Stimulated activated CD4-positive, alpha-beta T cell treated with anti-CD3 and anti-CD28 coated beads, Interleukin-1b, Interleukin-23, amount 100 ng/mL, for 1 hour (primary cell): ENCODE data around the gene ZNF516.
"Not testable (repeated sequence)": the region's sequence is repeated elsewhere in the genome, so short reads cannot be mapped to it uniquely, and the experiment has no call there.

Experiments
- DNase-seq, 2 donors: peaks; one replicate each; pipeline ENCODE4 v3.0.0-alpha.2; 2020; ENCODE audit warnings: low read depth in 2 of 2

The ZNF516 gene, protein sequence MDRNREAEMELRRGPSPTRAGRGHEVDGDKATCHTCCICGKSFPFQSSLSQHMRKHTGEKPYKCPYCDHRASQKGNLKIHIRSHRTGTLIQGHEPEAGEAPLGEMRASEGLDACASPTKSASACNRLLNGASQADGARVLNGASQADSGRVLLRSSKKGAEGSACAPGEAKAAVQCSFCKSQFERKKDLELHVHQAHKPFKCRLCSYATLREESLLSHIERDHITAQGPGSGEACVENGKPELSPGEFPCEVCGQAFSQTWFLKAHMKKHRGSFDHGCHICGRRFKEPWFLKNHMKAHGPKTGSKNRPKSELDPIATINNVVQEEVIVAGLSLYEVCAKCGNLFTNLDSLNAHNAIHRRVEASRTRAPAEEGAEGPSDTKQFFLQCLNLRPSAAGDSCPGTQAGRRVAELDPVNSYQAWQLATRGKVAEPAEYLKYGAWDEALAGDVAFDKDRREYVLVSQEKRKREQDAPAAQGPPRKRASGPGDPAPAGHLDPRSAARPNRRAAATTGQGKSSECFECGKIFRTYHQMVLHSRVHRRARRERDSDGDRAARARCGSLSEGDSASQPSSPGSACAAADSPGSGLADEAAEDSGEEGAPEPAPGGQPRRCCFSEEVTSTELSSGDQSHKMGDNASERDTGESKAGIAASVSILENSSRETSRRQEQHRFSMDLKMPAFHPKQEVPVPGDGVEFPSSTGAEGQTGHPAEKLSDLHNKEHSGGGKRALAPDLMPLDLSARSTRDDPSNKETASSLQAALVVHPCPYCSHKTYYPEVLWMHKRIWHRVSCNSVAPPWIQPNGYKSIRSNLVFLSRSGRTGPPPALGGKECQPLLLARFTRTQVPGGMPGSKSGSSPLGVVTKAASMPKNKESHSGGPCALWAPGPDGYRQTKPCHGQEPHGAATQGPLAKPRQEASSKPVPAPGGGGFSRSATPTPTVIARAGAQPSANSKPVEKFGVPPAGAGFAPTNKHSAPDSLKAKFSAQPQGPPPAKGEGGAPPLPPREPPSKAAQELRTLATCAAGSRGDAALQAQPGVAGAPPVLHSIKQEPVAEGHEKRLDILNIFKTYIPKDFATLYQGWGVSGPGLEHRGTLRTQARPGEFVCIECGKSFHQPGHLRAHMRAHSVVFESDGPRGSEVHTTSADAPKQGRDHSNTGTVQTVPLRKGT

DNA sequence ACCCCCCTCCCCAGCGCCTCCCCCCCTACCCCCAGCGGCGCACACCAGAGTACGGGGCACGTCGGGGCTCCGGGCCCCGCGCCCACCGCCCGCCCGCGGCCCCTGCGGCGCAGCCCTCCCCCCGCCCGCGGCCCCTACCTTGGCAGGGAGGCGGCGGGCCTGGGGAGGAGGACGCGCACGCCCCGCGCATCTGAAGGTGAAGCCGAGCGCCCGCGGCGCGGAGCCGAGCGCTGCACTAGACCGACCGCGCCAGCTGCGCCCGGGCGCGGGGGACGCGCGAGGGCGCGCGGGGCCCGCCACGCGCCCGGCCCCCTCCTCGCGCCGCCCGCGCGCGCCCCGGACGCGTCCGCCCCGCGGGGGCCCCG lies at the start of gene ZNF516:
TSS of gene ZNF516 (minus strand) at position 237 of the 365 bp plus-strand sequence. CDS start 52,188 bp downstream, outside the sequence.
- DNase-seq: no peak

- DNase-seq: no peak
These were observed 43.8 kb upstream of the ZNF516 start for GRCh38 chr18:76538846-76539245.

GRCh38 chr18:76537621-76538020 lies 42.6 kb upstream of the ZNF516 start:
- no peak for DNase-seq

DNA sequence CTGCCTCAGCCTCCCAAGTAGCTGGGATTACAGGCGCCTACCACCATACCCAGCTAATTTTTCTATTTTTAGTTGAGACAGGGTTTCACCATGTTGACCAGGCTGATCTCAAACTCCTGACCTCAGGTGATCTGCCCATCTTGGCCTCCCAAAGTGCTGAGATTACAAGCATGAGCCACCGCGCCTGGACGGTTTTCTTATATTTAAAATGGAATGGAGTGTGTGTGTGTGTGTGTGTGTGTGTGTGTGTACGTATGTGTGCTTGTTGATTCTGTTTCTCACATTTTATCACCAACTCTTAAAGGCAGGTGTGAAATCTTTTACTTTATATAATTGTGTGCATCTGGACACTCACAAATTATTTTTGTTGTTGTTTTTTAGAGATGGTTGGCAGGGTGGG lies 41.6 kb upstream of the ZNF516 start:
- DNase-seq: not testable (repeated sequence)

GRCh38 chr18:76532875-76533274 lies 37.8 kb upstream of the ZNF516 start:
- DNase-seq: no peak

DNA sequence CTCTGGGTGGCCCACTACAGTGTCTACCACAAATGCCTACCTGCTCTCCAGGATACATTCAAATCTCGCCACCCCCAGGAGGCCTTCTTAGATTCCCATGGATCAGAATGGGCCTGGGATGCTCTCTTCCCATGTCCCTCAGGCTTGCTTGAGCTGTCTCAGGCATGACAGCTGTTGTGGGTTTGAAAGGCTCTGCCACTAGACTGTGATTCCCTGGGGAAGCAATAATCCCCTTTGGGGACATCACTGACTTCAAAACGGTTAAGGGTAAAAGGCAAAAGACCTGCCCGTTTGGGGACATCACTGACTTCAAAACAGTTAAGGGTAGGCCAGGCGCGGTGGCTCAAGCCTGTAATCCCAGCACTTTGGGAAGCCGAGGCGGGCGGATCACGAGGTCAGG lies 35.8 kb upstream of the ZNF516 start:
- no peak for DNase-seq

GRCh38 chr18:76530391-76530790 lies 35.3 kb upstream of the ZNF516 start:
- DNase-seq: no peak

DNA sequence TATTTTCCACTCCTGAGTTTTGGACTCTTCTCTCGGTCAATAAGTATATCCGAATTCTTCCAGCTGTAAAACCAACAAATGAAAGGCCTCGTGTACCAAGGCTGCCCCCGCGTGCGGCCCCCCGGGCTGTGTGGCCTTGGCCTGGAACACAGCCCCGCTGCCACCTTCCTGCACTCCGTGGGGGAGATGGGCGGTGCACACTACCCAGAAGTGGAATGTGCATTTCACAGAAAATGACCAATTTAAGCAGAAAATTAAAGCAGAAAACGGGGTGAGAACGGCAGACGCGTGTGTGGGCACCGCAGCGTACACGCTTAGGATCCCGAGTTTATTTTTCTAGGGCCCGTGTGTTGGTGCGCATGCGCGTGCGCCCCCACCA lies 34.4 kb upstream of the ZNF516 start:
- no peak for DNase-seq

GRCh38 chr18:76528477-76529432 lies 33.7 kb upstream of the ZNF516 start:
- DNase-seq: no peak

- no peak for DNase-seq
These were observed 30.9 kb upstream of the ZNF516 start for GRCh38 chr18:76525911-76526310.

GRCh38 chr18:76524900-76525698 lies 30.1 kb upstream of the ZNF516 start:
- no peak for DNase-seq

DNA sequence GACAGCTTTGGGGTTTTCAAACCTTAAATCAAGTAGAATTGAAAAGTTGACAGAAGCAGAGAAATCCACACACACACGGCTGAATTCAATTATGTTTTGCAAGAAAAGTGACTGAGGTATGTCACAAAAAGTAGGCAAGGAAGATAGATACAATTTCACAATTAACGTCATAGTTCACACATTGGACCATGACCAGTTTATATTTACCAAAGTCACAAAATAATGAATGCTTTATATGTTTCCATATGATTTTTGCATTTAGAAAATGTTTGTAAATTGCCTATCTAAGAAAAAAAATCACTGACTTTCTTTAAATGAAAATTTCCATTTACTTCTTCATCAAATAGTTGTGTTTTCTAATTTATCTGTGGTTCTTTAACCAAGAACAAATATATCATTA lies 29.4 kb upstream of the ZNF516 start:
- no peak for DNase-seq

- DNase-seq: no peak
These were observed 27.5 kb upstream of the ZNF516 start for GRCh38 chr18:76522551-76522950.

DNA sequence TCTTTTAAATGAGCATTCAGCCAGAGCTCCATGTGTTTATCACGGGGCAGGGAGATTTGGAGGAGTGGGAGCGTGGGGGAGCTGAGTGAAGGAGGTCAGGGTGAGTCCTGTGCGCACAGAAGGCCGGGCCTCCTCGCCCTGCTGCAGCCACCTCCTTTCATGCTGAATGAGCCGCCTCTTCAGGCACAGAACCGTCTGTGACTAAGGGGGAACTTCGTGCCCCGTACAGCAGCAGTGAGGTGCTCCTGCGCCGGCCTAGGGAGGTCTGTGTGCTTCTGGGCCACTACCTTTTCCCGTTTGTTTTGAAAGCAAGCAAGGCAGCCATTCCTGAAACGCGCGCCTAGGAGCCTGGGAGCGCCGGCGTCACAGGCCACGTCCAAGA lies 27.1 kb upstream of the ZNF516 start:
- no peak for DNase-seq

GRCh38 chr18:76521417-76522121 lies 26.5 kb upstream of the ZNF516 start:
- no peak for DNase-seq

GRCh38 chr18:76518860-76519538 lies 24.0 kb upstream of the ZNF516 start:
- no peak for DNase-seq

GRCh38 chr18:76518123-76518859 lies 23.2 kb upstream of the ZNF516 start:
- DNase-seq: no peak

DNA sequence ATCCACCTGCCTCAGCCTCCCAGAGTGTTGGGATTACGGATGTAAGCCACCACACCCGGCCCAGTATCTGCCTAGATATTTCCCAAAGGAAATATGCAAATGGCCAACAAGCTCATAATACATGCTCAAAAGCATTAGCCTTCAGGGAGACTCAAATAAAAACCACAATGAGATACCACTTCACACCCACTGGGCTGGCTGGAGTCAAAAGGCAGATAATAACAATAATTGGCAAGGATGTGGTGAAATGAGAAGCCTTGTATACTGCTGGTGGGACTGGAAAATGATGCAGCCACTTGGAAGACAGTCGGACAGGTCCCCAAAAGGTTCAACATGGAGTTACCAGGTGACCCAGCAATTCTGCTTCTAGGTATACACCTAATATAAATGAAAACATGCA lies 20.5 kb upstream of the ZNF516 start:
- DNase-seq: no peak
